ENCODE measurements around the gene TMEM145.

DNA sequence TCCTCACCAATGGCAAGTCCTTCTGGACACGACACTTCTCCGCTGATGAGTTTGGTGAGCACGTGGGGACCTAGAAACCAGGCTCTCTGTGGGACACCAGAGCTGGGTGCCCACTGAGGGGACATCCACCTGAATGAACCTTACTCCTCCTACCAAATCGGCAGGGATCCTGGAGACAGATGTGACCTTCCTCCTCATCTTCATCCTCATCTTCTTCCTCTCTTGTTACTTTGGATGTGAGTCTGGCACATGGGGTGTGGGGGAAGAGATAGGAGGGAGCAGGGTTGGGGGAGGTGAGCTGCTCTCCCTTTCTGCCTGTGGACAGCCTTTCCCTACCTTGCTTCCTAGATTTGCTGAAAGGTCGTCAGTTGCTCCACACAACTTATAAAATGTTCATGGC is 1.9 kb downstream of the TMEM145 start:
- TF ChIP-seq ZNF565 (CRISPR knock-in tag; conservative IDR thresholded peaks at IDR 0.05; ENCODE audit: low read depth) = no peak
- TF ChIP-seq PATZ1 (CRISPR knock-in tag; IDR thresholded peaks at IDR 0.05; ENCODE audit: borderline replicate concordance) = no peak
- no peak for TF ChIP-seq TCF4 (CRISPR knock-in tag; IDR thresholded peaks at IDR 0.05; ENCODE audit: borderline replicate concordance)
